Cardiac septum (tissue), 1 donor: ENCODE measurements around the gene TTLL9. TPM values are rescaled to one million over a fixed set of nuclear protein-coding genes. Genes with fewer than 3 reads are reported as not detected.

Experiments used
- DNase-seq: peaks from one replicate; pipeline ENCODE4 v3.0.0-alpha.2; 2020; ENCODE audit warnings: low spot score
- intact Hi-C: fragments of 100-400 bp; cut with DNase I; formaldehyde crosslinking; loops from one replicate; pipeline ENCODE4 v1.14.0; 2022
- total RNA-seq: library from RNA; stranded (reverse); fragmentation: NEBNext Ultra II Directional; extraction: Animal tissue kit (Norgen Biotek cat#: 25700); gene quantifications from one replicate; pipeline ENCODE4 v1.2.1, GENCODE V29; 2021
- donor health status: DM: no; HTN: no; CAD: no.

TTLL9 gene
- total RNA-seq, 1 donor from 2014 or later = not detected

- no peak for DNase-seq
- intact Hi-C loops = no loop called here
Observed at GRCh38 chr20:31990641-31991338, 120.4 kb downstream of the TTLL9 start.

GRCh38 chr20:31991339-31991705 is 120.9 kb downstream of the TTLL9 start:
- intact Hi-C loops = no loop called here
- DNase-seq = no peak

GRCh38 chr20:31992086-31992485 is 121.7 kb downstream of the TTLL9 start:
- DNase-seq = no peak
- intact Hi-C loops = no loop called here

Other genes starting within 250 kb of the TTLL9 start
- 11.3 TPM for gene COX4I2, start 232.7 kb upstream of the TTLL9 start, total RNA-seq
- 42.5 TPM for gene BCL2L1, start 147.8 kb upstream of the TTLL9 start, total RNA-seq
- 0.78 TPM for gene TPX2, start 131.3 kb upstream of the TTLL9 start, total RNA-seq
- gene MYLK2, start 51.3 kb upstream of the TTLL9 start, total RNA-seq = 0.11 TPM
- gene FOXS1, start 25.0 kb upstream of the TTLL9 start, total RNA-seq = 6.1 TPM
- 3.4 TPM for gene DUSP15, start 107 bp upstream of the TTLL9 start, total RNA-seq
- gene PDRG1, start 81.4 kb downstream of the TTLL9 start, total RNA-seq = 7.9 TPM
- not detected for gene XKR7, start 97.5 kb downstream of the TTLL9 start, total RNA-seq
- 7.0 TPM for gene CCM2L, start 139.8 kb downstream of the TTLL9 start, total RNA-seq
- 5.5 TPM for gene HCK, start 181.6 kb downstream of the TTLL9 start, total RNA-seq
- 31.6 TPM for gene TM9SF4, start 239.1 kb downstream of the TTLL9 start, total RNA-seq